HS-5 (cell line): ENCODE data around the gene IDI1.
"Not testable (repeated sequence)": the region's sequence is repeated elsewhere in the genome, so short reads cannot be mapped to it uniquely, and the experiment has no call there.

Source experiments
- DNase-seq: peaks from one replicate; pipeline ENCODE4 v3.0.0-alpha.2; 2012; ENCODE audit warnings: low read depth

Gene IDI1

GRCh38 chr10:1034758-1035157 lies 14.2 kb downstream of the IDI1 start:
- no peak for DNase-seq

GRCh38 chr10:1033601-1034000 lies 15.3 kb downstream of the IDI1 start:
- DNase-seq: no peak

- DNase-seq: no peak
These were observed 19.1 kb downstream of the IDI1 start for GRCh38 chr10:1029838-1030237.

GRCh38 chr10:1026578-1026977 lies 22.3 kb downstream of the IDI1 start:
- no peak for DNase-seq

- DNase-seq: no peak
These were observed 23.2 kb downstream of the IDI1 start, which contains the start of gene IDI2 for GRCh38 chr10:1025683-1026082. Gene IDI2, minus strand, starts transcription at chr10:1025859. Its CDS starts 1,136 bp downstream, at chr10:1024723.

GRCh38 chr10:1024103-1024502 lies 24.8 kb downstream of the IDI1 start:
- no peak for DNase-seq

- DNase-seq: no peak
These were observed 26.5 kb downstream of the IDI1 start for GRCh38 chr10:1022413-1022812.

- DNase-seq: no peak
These were observed 28.0 kb downstream of the IDI1 start for GRCh38 chr10:1020958-1021357.

- DNase-seq: no peak
These were observed 28.5 kb downstream of the IDI1 start for GRCh38 chr10:1020460-1020859.

GRCh38 chr10:1019362-1019761 lies 29.6 kb downstream of the IDI1 start:
- no peak for DNase-seq

- DNase-seq: no peak
These were observed 33.2 kb downstream of the IDI1 start for GRCh38 chr10:1015688-1016087.

- DNase-seq: no peak
These were observed 37.2 kb downstream of the IDI1 start for GRCh38 chr10:1011696-1012095.

- no peak for DNase-seq
These were observed 38.2 kb downstream of the IDI1 start for GRCh38 chr10:1010703-1011102.

- DNase-seq: not testable (repeated sequence)
These were observed 39.0 kb downstream of the IDI1 start for GRCh38 chr10:1009947-1010346.

GRCh38 chr10:1009071-1009494 lies 39.8 kb downstream of the IDI1 start:
- DNase-seq: no peak

GRCh38 chr10:1007583-1007982 lies 41.3 kb downstream of the IDI1 start:
- no peak for DNase-seq

- no peak for DNase-seq
These were observed 42.3 kb downstream of the IDI1 start for GRCh38 chr10:1006573-1006972.

GRCh38 chr10:1003884-1004670 lies 44.8 kb downstream of the IDI1 start:
- DNase-seq: no peak

GRCh38 chr10:1002425-1003006 lies 46.4 kb downstream of the IDI1 start:
- no peak for DNase-seq

GRCh38 chr10:997266-998022 lies 51.5 kb downstream of the IDI1 start:
- DNase-seq: no peak

GRCh38 chr10:996031-996430 lies 52.9 kb downstream of the IDI1 start:
- no peak for DNase-seq

GRCh38 chr10:995559-995926 lies 53.4 kb downstream of the IDI1 start:
- DNase-seq: no peak
